A549 (cell line): ENCODE results near the gene CMBL. TPM values are rescaled to one million over a fixed set of nuclear protein-coding genes. Genes with fewer than 3 reads are reported as not detected.

Experiments
- ATAC-seq, 2 experiments: fragments of 200-7000 bp in 1 of 2; fragments of >200 bp in 1 of 2; cut with Nextera tagmentation in 1 of 2; cut with Tn5 transposase in 1 of 2; 3 replicates each; pipeline versions ENCODE4 v1.8.0 to v1.9.1; 2018 to 2020; ENCODE audit warnings: mild to moderate bottlenecking in 1 of 2, moderate library complexity in 1 of 2
- CTCF ChIA-PET: fragments of 300-600 bp; sonication (Branson Sonifier 250); formaldehyde crosslinking; extraction: SDS; loops from one replicate; lab custom pipeline; 2021; ENCODE audit warnings: antibody characterized with exemption, inconsistent platforms; lab: Yijun Ruan, JAX
- POLR2A ChIA-PET: fragments of 350-600 bp; formaldehyde crosslinking; extraction: SDS; loops from one replicate; lab custom pipeline; 2021; ENCODE audit warnings: antibody characterized with exemption, inconsistent platforms; lab: Yijun Ruan, JAX
- DNase-seq, 2 experiments: peaks; one replicate each; pipeline versions ENCODE4 v3.0.0 to v3.0.0-alpha.2; 2011 to 2016; ENCODE audit warnings: low read depth in 1 of 2, low spot score in 1 of 2
- FAIRE-seq: peaks from 2 replicates; lab custom pipeline; 2011; peaks lifted over from hg19 to GRCh38; lab: Jason Lieb, UNC
- H3K27ac ChIP-seq, 2 experiments: fragments of >200 bp; sonication (Bioruptor Twin); formaldehyde crosslinking; 3 replicates each; pipeline ENCODE4 v1.5.1; 2016 to 2017
- H3K4me1 ChIP-seq: fragments of >200 bp; sonication (Bioruptor Twin); formaldehyde crosslinking; 3 replicates; pipeline ENCODE4 v1.6.1; 2016
- H3K4me2 ChIP-seq: fragments of >200 bp; sonication (Bioruptor Twin); formaldehyde crosslinking; 3 replicates; pipeline ENCODE4 v1.6.1; 2016
- H3K4me3 ChIP-seq: fragments of >200 bp; sonication (Bioruptor Twin); formaldehyde crosslinking; 3 replicates; pipeline ENCODE4 v1.5.1; 2016
- H3K9me3 ChIP-seq: fragments of >200 bp; sonication (Bioruptor Twin); formaldehyde crosslinking; 3 replicates; pipeline ENCODE4 v1.6.1; 2016
- CHD2 ChIP-seq: fragments of 150-350 bp; IDR thresholded peaks from 2 replicates; pipeline ENCODE4 v1.6.1; 2014; ENCODE audit warnings: low read length; ENCODE audit not compliant: partially characterized antibody
- EHMT2 ChIP-seq: fragments of 200-600 bp; sonication (generic); IDR thresholded peaks from 2 replicates; pipeline ENCODE4 v1.6.1; 2016; ENCODE audit warnings: antibody characterized with exemption, low read depth, mild to moderate bottlenecking, moderate library complexity
- EP300 ChIP-seq, 2 experiments: fragments of >200 bp; sonication (Bioruptor Twin); formaldehyde crosslinking; IDR thresholded peaks; 2 replicates in 1 of 2; 3 replicates in 1 of 2; pipeline ENCODE4 v1.6.1; 2016 to 2017
- ESRRA ChIP-seq: fragments of 150-350 bp; IDR thresholded peaks from 2 replicates; pipeline ENCODE4 v1.6.1; 2014; ENCODE audit warnings: mild to moderate bottlenecking, low read length, borderline replicate concordance
- FOSL2 ChIP-seq, 2 experiments: fragments of 450-650 bp in 1 of 2; fragments of >200 bp in 1 of 2; sonication (Bioruptor Twin) in 1 of 2; formaldehyde crosslinking; IDR thresholded peaks; 2 replicates each; pipeline versions ENCODE4 v1.5.0 to v1.6.1; 2016 to 2020; ENCODE audit warnings: mild to moderate bottlenecking in 1 of 2, moderate library complexity in 1 of 2
- HEYL ChIP-seq: fragments of 250-450 bp; sonication (Bioruptor Pico); IDR thresholded peaks from 2 replicates; pipeline ENCODE4 v1.8.0; 2021; ENCODE audit warnings: mild to moderate bottlenecking, moderate library complexity
- HOXA7 ChIP-seq: fragments of 250-450 bp; sonication (Bioruptor Pico); IDR thresholded peaks from 2 replicates; pipeline ENCODE4 v1.5.0; 2020; ENCODE audit warnings: mild to moderate bottlenecking, moderate library complexity
- JUN ChIP-seq, 2 experiments: fragments of >200 bp; sonication (Bioruptor Twin); formaldehyde crosslinking; IDR thresholded peaks; 2 replicates in 1 of 2; 3 replicates in 1 of 2; pipeline ENCODE4 v1.6.1; 2016 to 2017
- JUNB ChIP-seq: fragments of >200 bp; sonication (Bioruptor Twin); formaldehyde crosslinking; IDR thresholded peaks from 2 replicates; pipeline ENCODE4 v1.6.1; 2016
- KDM1A ChIP-seq: fragments of 200-600 bp; sonication (generic); IDR thresholded peaks from 2 replicates; pipeline ENCODE4 v1.6.1; 2016; ENCODE audit warnings: low read depth, mild to moderate bottlenecking
- MAFK ChIP-seq: fragments of 450-650 bp; IDR thresholded peaks from 2 replicates; pipeline ENCODE4 v1.6.1; 2014; ENCODE audit not compliant: partially characterized antibody
- MAZ ChIP-seq: fragments of 150-350 bp; IDR thresholded peaks from 2 replicates; pipeline ENCODE4 v1.6.1; 2014; ENCODE audit warnings: antibody characterized with exemption, low read depth, low read length, borderline replicate concordance
- MYC ChIP-seq: IDR thresholded peaks from 2 replicates; pipeline ENCODE4 v1.6.1; 2012; ENCODE audit warnings: mild to moderate bottlenecking, inconsistent platforms, low read length, improper control_type of control experiment, borderline replicate concordance
- NR3C1 ChIP-seq: fragments of >200 bp; sonication (Bioruptor Twin); formaldehyde crosslinking; IDR thresholded peaks from 3 replicates; pipeline ENCODE4 v1.6.1; 2017
- PBX3 ChIP-seq: IDR thresholded peaks from 2 replicates; pipeline ENCODE4 v1.6.1; 2012
- PHF8 ChIP-seq: fragments of 200-600 bp; sonication (generic); IDR thresholded peaks from 2 replicates; pipeline ENCODE4 v1.6.1; 2016; ENCODE audit warnings: low read depth, mild to moderate bottlenecking, antibody characterized with exemption, moderate library complexity, borderline replicate concordance
- RAD21 ChIP-seq, 2 experiments: fragments of >200 bp in 1 of 2; sonication (Bioruptor Twin) in 1 of 2; formaldehyde crosslinking in 1 of 2; IDR thresholded peaks in 1 of 2; conservative IDR thresholded peaks in 1 of 2; 2 replicates in 1 of 2; 3 replicates in 1 of 2; pipeline ENCODE4 v1.6.1; 2012 to 2018; ENCODE audit warnings: inconsistent platforms in 1 of 2
- RCOR1 ChIP-seq: fragments of 150-350 bp; IDR thresholded peaks from 2 replicates; pipeline ENCODE4 v1.6.1; 2014; ENCODE audit warnings: antibody characterized with exemption, low read length, low read depth
- REST ChIP-seq: fragments of 200-600 bp; sonication (generic); IDR thresholded peaks from 2 replicates; pipeline ENCODE4 v1.6.1; 2016; ENCODE audit warnings: antibody characterized with exemption, mild to moderate bottlenecking, moderate library complexity
- RFX5 ChIP-seq: fragments of 450-650 bp; IDR thresholded peaks from 2 replicates; pipeline ENCODE4 v1.7.1; 2014; ENCODE audit warnings: antibody characterized with exemption, mild to moderate bottlenecking, moderate library complexity
- USF2 ChIP-seq: fragments of 450-650 bp; IDR thresholded peaks from 2 replicates; pipeline ENCODE4 v1.6.1; 2014; ENCODE audit warnings: antibody characterized with exemption
- ZFP36 ChIP-seq: fragments of 450-650 bp; IDR thresholded peaks from 2 replicates; pipeline ENCODE4 v1.6.1; 2014; ENCODE audit warnings: borderline replicate concordance; ENCODE audit not compliant: partially characterized antibody
- WGBS: methylation state at CpG from one replicate; pipeline ENCODE4 v1.1.6; 2017; ENCODE audit errors: missing lambda C conversion rate; 5-methylcytosine and 5-hydroxymethylcytosine counted together
- polyA plus RNA-seq, 4 experiments: library from polyadenylated mRNA; depleted of rRNA in 3 of 4; stranded (reverse); fragments of >200 nt; fragmentation: RNase III in 1 of 4; extraction: RNeasy Plus Mini Kit Qiagen cat#74134 plus additional on column Dnase treatment in 1 of 4; gene quantifications; 2 replicates in 3 of 4; 3 replicates in 1 of 4; pipeline ENCODE4 v1.2.3, GENCODE V29; 2011 to 2017
- TF ChIP-seq, protein P1 (sequence below): IDR thresholded peaks from 2 replicates; pipeline ENCODE4 v1.6.1; 2012

Gene CMBL
- polyA plus RNA-seq, 2 of the 4 experiments (the other 2 are of a cell fraction) = 23.5 to 32.6 TPM

DNA sequence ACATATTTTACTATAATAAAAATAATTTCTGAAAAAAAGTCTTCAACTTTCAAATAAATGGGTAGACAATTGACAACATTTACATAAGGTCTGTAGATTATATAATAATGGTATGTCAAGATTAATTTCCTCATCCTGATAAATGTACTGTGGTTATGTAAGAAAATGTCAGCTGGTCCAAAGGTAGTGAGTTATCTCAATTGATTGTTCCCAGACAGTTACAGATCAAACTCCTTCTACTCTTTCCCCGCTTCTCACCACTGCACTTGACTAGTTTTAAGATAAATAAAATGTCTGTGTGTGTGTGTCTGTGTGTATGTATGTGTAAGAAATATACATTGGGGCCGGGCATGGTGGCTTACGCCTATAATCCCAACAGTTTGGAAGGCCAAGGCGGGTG lies 29.4 kb upstream of the CMBL start (continued):
- TF ChIP-seq REST = no peak

DNA sequence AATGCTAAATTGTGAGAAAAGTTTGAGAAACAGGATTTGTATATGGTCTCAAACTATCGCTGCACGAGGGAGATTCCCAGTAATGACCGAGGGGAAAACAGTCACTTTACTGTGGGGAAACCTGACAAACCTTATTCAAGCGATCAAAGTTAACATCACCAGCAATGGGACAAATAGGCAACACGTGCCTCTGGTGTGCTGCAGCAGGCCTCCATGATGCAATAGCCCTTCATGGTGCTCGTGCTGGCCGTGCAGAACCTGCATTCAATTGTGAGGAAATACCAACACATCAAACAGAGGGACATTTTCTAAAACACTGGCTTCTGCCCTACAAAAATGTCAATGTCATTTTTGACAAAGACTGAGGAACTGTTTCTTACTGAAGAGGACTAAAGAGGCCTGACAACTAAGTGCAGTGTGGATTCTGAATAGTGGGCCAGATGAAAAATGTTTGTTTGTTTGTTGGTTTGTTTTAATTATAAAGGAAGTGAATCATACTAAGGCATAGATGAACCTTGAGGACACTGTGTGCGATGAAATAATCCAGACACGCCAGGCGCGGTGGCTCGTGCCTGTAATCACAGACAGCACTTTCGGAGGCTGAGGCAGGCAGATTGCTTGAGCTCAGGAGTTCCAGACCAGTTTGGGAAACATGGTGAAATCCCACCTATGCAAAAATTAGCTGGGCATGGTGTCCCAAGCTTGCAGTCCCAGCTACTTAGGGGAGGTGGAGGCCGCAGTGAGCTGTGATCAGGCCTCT lies 28.2 kb upstream of the CMBL start:
- Histone ChIP-seq H3K4me1 (peaks cover 13% of the 10 kb centered on the region; the same call in 2 of the 3 replicates), H3K4me2 (no peak overlapping the region), H3K4me3 (no peak overlapping the region)
- ATAC-seq = no peak
- POLR2A ChIA-PET = no interaction called here
- TF ChIP-seq USF2 (no peak), EP300 (IDR thresholded peaks at IDR 0.05) (no peak), HOXA7 (no peak), HEYL (CRISPR knock-in tag) (no peak), CHD2 (no peak), RAD21 (conservative IDR thresholded peaks at IDR 0.05 in 1 of 2, IDR thresholded peaks at IDR 0.05 in 1 of 2) (no peak), PBX3 (no peak), MYC (no peak), ESRRA (no peak), PHF8 (no peak), JUNB (no peak), FOSL2 (IDR thresholded peaks at IDR 0.05) (no peak), FOSL2 (CRISPR knock-in tag; IDR thresholded peaks at IDR 0.05) (no peak), MAFK (no peak)
- TF ChIP-seq, protein P1, sequence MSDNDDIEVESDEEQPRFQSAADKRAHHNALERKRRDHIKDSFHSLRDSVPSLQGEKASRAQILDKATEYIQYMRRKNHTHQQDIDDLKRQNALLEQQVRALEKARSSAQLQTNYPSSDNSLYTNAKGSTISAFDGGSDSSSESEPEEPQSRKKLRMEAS = no peak
- TF ChIP-seq, all 56 proteins: peak for 0
- CTCF ChIA-PET = interaction anchor here (0.6 to 1.1 kb wide), 2 partner anchors 41 to 84 kb away, joined by 3 to 4 read pairs; no protein-coding TSS in a partner anchor
- no peaks in the 10 kb centered on the region for H3K9me3 ChIP-seq
- FAIRE-seq = no peak
- no peak overlapping the region for H3K27ac ChIP-seq
- 87% methylated on average over 14 of the region's 14 CpGs for WGBS
- no peak for DNase-seq

DNA sequence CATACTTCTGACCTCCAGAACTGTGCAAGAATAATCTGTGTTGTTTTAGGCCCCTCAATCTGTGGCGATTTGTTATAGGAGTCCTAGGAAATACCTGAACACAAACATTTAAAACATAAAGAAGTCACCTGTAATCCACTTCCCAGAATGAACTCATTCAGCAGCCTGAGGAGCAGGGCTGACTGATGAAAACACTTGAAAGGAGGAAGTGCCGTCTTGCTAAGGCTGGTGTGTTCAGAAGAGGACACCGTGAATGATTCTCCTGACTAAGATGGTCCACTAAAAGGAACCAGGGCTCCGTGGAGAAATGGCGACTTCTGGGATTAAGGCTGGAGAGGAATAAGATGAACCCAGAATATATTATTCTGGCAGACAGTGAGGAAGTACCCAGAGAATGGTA lies 27.1 kb upstream of the CMBL start:
- peaks cover 17% of the 10 kb centered on the region; the same call in 2 of the 3 replicates for H3K4me1 ChIP-seq
- ATAC-seq = no peak
- no peaks in the 10 kb centered on the region for H3K9me3 ChIP-seq
- ChIA-PET CTCF (interaction anchor here (0.8 kb wide), 1 partner anchor 27 kb away, joined by 3 read pairs; no protein-coding TSS in a partner anchor), POLR2A (interaction anchor here (1.8 kb wide), 1 partner anchor 18 kb away, joined by 5 read pairs; the partner anchor contains the start of gene MARCHF6)
- no peak overlapping the region for H3K4me2 ChIP-seq
- no peak for FAIRE-seq
- no peak overlapping the region for H3K27ac ChIP-seq
- WGBS = 87% methylated on average over 5 of the region's 5 CpGs
- no peak overlapping the region for H3K4me3 ChIP-seq
- no peak for DNase-seq
- TF ChIP-seq RCOR1 = no peak
- TF ChIP-seq HEYL (CRISPR knock-in tag) = no peak
- TF ChIP-seq EP300 (IDR thresholded peaks at IDR 0.05) = no peak
- TF ChIP-seq MAZ = no peak
- no peak for TF ChIP-seq RFX5
- TF ChIP-seq JUN (IDR thresholded peaks at IDR 0.05) = no peak
- TF ChIP-seq PBX3 = no peak
- no peak for TF ChIP-seq CHD2
- TF ChIP-seq EHMT2 = no peak
- TF ChIP-seq, protein P1 = no peak
- no peak for TF ChIP-seq KDM1A
- no peak for TF ChIP-seq NR3C1
- TF ChIP-seq ZFP36 = no peak
